Astrocyte (in vitro differentiated cells and primary cell): ENCODE data around the gene ZNF101.

Experiments
- CTCF ChIP-seq: IDR thresholded peaks from 2 replicates; pipeline ENCODE4 v1.5.1; 2011; ENCODE audit warnings: low read depth, mild to moderate bottlenecking, inconsistent platforms, low read length, moderate library complexity; ENCODE audit not compliant: insufficient read depth
- EZH2 ChIP-seq: IDR thresholded peaks from 2 replicates; pipeline ENCODE4 v1.6.1; 2012; ENCODE audit warnings: mild to moderate bottlenecking, low read length, inconsistent platforms; ENCODE audit not compliant: insufficient read depth

DNA sequence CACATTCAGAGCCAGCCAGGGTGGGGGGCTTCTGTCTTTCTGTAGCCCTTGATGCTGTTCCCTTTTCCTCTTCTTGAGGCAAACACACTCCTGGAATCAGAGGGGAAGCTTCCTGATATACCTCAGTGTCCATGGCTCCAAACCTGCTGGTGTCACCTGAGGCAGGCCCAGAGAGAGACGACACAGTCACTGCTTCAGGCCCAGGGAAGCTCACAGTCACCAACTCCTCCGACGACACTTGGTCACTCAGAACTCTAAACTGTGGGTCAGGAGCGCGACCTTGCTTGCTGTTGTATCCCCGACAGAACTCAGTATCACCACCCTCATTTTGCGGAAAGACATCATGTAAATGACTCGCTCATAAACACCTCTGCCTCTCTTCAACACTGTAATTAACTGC lies 6.3 kb upstream of the ZNF101 start:
- no peak for TF ChIP-seq EZH2
- TF ChIP-seq CTCF: no peak
